HUES48 (cell line): ENCODE data around the gene GRID1.

ENCODE experiments used
- H3K27ac ChIP-seq: one replicate; pipeline ENCODE4 v1.7.0; 2013; ENCODE audit warnings: low read depth, low read length, inconsistent platforms
- H3K27me3 ChIP-seq: 2 replicates; pipeline ENCODE4 v1.6.1; 2013; ENCODE audit warnings: mild to moderate bottlenecking, low read length; ENCODE audit not compliant: control insufficient read depth, insufficient read depth
- H3K36me3 ChIP-seq: 2 replicates; pipeline ENCODE4 v1.6.1; 2013; ENCODE audit warnings: low read length; ENCODE audit not compliant: control insufficient read depth, insufficient read depth
- H3K4me1 ChIP-seq: 2 replicates; pipeline ENCODE4 v1.6.1; 2013; ENCODE audit warnings: mild to moderate bottlenecking, low read length; ENCODE audit not compliant: control insufficient read depth, insufficient read depth
- H3K4me3 ChIP-seq: 2 replicates; pipeline ENCODE4 v1.5.1; 2013; ENCODE audit warnings: mild to moderate bottlenecking, low read depth, low read length
- H3K9ac ChIP-seq: 2 replicates; pipeline ENCODE4 v1.6.1; 2013; ENCODE audit warnings: mild to moderate bottlenecking, low read depth, low read length, moderate library complexity
- H3K9me3 ChIP-seq: 2 replicates; pipeline ENCODE4 v1.6.1; 2013; ENCODE audit warnings: low read length; ENCODE audit not compliant: control insufficient read depth, insufficient read depth

GRID1 gene

DNA sequence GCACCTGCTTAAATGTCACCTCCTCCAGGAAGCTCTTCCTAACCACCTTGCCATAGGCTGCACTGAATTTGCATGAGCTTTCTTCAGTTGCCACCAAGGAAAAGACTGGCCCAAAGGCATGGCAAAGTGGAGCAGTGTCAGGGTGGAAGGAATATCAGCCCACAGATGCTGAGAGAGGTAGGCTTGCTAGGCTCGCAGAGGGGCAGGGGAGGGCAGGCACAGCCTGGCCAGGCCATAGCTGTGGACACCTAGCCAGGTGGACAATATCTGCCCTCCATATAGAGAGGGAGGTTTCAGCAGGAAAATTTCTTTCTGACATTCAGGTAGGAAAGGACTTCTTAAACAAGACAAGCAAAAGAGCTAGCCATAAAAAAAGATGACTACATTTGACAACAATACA is 166.3 kb downstream of the GRID1 start:
- no peak overlapping the region for H3K27ac ChIP-seq
- no peak overlapping the region for H3K9ac ChIP-seq
- no peaks in the 10 kb centered on the region for H3K27me3 ChIP-seq
- H3K4me1 ChIP-seq = no peaks in the 10 kb centered on the region
- no peaks in the 10 kb centered on the region for H3K36me3 ChIP-seq
- H3K4me3 ChIP-seq = no peak overlapping the region
- no peaks in the 10 kb centered on the region for H3K9me3 ChIP-seq

DNA sequence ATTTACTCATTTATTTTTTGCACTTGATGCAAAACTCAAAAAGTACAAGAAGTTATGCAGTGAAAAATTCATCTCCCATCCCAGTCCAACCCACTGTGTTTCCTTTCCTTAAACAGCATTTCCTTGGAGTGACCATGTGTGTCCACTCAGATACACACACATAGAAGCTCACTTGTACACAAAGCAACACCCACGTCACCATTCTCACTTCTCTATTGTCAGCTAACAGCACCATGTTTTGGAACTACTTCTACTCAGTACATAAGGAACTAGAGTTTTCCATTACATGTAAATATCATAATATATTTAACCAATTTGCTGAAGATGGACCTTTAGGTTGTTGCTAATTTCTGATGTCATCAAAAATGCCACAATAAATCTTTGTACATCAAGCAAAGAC is 167.6 kb downstream of the GRID1 start:
- no peaks in the 10 kb centered on the region for H3K4me1 ChIP-seq

DNA sequence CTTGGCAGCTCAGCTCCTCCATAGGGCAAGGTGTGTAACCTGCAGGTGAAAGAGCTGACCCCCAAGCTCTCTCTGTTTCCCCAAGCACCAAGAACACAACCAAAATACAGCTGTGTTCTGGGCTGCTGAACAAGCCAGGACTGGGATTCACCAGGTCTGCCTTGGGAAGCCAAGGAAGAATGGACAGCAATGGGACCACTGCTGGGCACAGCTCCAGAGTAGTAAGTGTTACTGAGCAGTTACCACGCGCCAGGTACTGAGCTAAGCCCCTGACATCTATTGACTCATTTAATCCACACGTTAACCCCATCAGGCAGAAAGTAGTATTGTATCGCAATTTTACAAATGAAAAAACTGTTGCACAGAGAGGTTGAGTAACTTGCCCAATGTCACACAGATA is 168.3 kb downstream of the GRID1 start:
- H3K36me3 ChIP-seq = no peaks in the 10 kb centered on the region
- no peak overlapping the region for H3K27ac ChIP-seq
- H3K9me3 ChIP-seq = no peaks in the 10 kb centered on the region
- H3K9ac ChIP-seq = no peak overlapping the region
- no peaks in the 10 kb centered on the region for H3K4me1 ChIP-seq
- no peaks in the 10 kb centered on the region for H3K27me3 ChIP-seq
- no peak overlapping the region for H3K4me3 ChIP-seq

More for the DNA sequence above, 167.6 kb downstream of the GRID1 start:
- Histone ChIP-seq H3K27ac (no peak overlapping the region), H3K9me3 (no peaks in the 10 kb centered on the region), H3K4me3 (no peak overlapping the region), H3K36me3 (no peaks in the 10 kb centered on the region), H3K9ac (no peak overlapping the region), H3K27me3 (no peaks in the 10 kb centered on the region)

DNA sequence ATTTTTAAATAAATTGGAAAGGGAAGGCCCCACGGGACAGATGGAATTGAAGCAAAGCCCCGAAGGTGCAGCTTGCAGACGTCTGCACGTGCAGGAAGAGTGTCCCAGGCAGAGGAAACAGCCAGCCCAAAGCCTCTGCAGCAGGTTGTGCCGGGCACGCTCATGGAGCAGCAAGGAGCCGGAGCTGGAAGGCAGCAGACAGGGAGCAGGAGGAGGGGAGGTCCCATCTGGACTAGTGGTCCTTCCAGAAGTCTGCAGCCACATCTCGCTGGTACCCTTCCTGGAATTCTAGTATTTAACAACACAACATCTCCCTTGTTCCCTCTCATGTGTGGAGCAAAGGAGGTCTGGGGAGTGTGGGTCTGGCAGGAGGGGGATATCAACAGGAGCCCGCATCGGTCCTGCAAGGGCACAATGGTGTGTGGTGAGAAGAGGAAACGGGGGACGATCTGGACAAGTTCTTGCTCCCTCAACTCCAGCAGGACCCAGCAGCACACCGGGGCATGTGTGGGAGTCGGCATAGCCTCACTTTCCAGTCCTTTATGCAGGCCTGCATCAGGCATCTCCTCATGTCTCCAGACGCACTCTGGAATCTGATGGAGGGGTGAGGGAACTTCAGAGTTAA is 169.3 kb downstream of the GRID1 start:
- H3K4me1 ChIP-seq = no peaks in the 10 kb centered on the region
- no peak overlapping the region for H3K4me3 ChIP-seq
- H3K27ac ChIP-seq = no peak overlapping the region
- no peak overlapping the region for H3K9ac ChIP-seq
- H3K36me3 ChIP-seq = no peaks in the 10 kb centered on the region
- H3K27me3 ChIP-seq = no peaks in the 10 kb centered on the region
- no peaks in the 10 kb centered on the region for H3K9me3 ChIP-seq

DNA sequence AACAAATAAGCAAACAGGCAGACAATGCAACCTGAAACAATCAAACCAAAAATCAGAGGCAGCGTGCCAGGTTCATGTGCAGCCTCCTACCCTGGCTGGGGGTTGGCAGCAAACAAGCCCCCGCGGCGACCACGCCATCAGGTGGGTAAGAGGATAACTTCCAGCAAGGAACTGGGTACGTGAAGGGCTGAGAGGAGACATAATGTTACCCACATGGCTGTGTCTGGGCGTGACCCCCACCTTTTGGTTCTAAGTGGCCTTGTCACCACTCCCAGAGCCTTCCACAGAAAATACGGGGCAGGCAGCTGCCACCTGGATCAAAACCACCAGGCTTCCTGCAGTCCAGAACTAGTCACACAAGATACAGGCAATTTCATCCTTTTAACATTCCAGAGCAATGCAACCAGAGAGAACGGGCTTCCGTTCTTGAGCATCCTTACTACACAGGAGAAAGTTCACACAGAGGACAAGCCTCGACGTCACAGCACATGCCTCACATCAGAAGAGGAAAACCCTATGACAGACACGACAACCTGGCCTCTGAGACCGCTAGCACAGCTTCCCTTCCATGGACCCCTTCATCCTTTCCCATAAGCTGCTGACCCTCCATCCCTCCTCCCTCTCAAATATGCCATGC is 171.0 kb downstream of the GRID1 start:
- no peak overlapping the region for H3K27ac ChIP-seq
- no peaks in the 10 kb centered on the region for H3K36me3 ChIP-seq
- no peaks in the 10 kb centered on the region for H3K27me3 ChIP-seq
- H3K4me3 ChIP-seq = no peak overlapping the region
- H3K9ac ChIP-seq = no peak overlapping the region
- no peaks in the 10 kb centered on the region for H3K9me3 ChIP-seq
- no peaks in the 10 kb centered on the region for H3K4me1 ChIP-seq

DNA sequence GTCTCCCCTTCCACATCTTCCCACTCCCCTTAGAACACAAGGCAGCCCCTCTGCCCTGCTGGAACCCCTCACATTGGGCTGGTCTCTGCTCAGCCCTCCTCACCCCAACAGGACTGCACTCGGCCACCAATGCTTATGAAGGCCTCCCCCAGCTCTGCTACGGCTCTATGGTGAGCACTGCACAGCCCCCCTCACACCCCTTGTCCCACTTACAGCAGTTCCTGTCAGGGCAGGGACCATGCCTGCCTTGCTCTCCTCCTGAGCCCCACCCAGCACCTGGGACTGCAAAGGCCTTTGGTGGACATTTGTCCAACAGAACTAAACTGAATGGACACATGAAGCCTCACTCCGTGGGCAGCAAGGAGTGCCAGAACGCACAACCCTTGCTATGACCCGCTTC is 171.9 kb downstream of the GRID1 start:
- H3K27ac ChIP-seq = no peak overlapping the region
- no peaks in the 10 kb centered on the region for H3K27me3 ChIP-seq
- no peaks in the 10 kb centered on the region for H3K9me3 ChIP-seq
- H3K4me1 ChIP-seq = no peaks in the 10 kb centered on the region
- H3K4me3 ChIP-seq = no peak overlapping the region
- no peak overlapping the region for H3K9ac ChIP-seq
- no peaks in the 10 kb centered on the region for H3K36me3 ChIP-seq

DNA sequence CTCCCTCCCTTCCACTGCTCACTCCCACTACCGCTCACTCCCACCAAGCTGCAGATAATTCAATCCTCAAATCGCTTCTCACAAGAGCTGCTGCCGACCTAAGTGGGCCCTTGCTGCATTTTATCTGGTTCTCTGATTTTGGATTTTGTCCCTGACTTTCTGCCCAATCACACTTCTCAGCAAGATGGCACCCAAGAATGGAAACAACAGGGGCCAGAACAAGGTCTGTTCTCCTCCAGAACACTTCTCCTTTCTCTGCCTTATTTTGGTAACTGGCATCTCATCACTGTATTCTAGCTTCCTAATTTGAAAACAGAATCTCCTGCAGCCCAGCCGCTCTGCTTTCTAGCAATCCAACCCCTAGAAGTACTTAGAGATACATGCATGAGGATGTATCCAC is 172.8 kb downstream of the GRID1 start:
- Histone ChIP-seq H3K4me1 (no peaks in the 10 kb centered on the region), H3K27ac (no peak overlapping the region), H3K9me3 (no peaks in the 10 kb centered on the region), H3K9ac (no peak overlapping the region), H3K36me3 (no peaks in the 10 kb centered on the region), H3K4me3 (no peak overlapping the region), H3K27me3 (no peaks in the 10 kb centered on the region)

DNA sequence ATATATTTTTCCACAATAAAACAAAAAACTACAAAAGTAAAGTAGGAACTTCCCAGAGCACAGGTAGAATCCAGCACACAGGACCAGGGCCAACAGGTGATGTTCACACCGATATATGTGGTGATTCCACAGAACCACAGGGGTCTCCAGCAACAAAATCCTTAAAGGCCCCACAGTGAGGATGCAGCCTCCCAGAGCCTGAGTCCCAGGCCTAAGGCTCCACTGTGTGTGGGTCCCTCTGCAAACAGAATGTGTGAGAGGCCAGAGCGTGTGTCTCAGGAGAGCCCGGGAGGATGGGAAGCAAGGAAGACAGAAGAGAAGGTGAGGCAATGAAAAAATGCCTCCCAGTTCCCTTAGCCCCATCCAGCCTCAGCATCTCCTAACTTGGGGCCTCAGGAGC is 173.9 kb downstream of the GRID1 start:
- Histone ChIP-seq H3K4me1 (no peaks in the 10 kb centered on the region), H3K27ac (no peak overlapping the region), H3K4me3 (no peak overlapping the region), H3K9ac (no peak overlapping the region), H3K27me3 (no peaks in the 10 kb centered on the region), H3K9me3 (no peaks in the 10 kb centered on the region), H3K36me3 (no peaks in the 10 kb centered on the region)

DNA sequence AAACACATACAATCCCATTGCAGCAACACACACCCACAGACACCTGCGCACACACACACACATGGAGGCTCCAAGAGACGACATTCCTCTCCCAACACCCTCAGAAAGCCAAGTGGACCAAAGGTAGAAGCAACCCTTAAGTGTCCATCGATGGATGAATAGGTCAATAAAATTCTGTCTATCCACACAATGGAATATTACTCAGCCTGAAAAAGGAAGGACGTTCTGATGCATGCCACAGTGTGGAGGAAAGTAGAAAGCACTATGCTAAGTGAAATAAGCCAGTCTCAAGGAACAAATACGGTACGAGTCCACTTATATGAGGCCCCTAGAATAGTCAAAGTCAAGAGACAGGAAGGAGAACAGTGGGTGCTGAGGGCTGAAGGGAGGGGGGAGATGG is 174.4 kb downstream of the GRID1 start:
- no peak overlapping the region for H3K27ac ChIP-seq
- H3K4me3 ChIP-seq = no peak overlapping the region
- H3K9ac ChIP-seq = no peak overlapping the region
- H3K36me3 ChIP-seq = no peaks in the 10 kb centered on the region
- no peaks in the 10 kb centered on the region for H3K9me3 ChIP-seq
- H3K4me1 ChIP-seq = no peaks in the 10 kb centered on the region
- no peaks in the 10 kb centered on the region for H3K27me3 ChIP-seq

DNA sequence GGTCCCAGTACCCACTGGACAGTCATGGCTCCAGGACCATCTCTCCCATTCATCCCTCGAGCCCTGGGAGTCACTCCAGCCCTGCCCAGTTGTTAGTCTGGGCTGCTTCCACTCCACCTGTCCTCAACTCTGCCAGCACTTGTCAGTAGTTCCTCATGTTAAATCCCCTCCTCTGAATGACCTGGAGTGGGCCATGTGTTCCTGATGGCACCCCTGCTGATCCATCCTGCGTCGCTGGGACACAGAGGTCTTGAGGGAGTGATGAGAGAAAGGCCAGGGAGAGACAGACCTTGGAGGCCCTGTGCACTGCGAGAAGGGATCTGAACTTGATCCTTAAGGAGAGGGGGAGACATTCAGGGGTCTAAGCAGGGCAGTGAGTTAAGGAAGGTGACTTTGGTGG is 174.9 kb downstream of the GRID1 start:
- H3K4me3 ChIP-seq = no peak overlapping the region
- H3K4me1 ChIP-seq = no peaks in the 10 kb centered on the region
- H3K27me3 ChIP-seq = no peaks in the 10 kb centered on the region
- H3K9ac ChIP-seq = no peak overlapping the region
- no peaks in the 10 kb centered on the region for H3K36me3 ChIP-seq
- H3K27ac ChIP-seq = no peak overlapping the region
- H3K9me3 ChIP-seq = no peaks in the 10 kb centered on the region

DNA sequence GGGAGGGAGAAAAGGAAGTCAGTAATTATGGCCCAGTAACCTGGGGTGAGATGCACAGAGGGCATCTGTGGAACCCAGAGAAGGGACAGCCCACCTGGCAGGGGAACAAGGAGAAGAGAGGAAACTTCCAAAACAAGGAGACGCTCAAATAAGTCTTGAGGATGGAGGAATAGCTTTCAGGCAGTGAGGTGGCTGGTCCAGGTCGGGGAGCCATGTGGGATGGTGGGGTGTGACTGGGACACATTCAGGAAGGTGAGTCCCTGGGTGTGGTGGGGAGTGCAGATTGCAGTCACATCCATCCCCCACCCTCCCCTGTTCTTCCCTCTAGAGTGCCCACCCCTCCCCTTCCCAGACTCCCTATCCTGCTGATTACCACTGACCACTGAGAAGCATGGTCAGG is 175.4 kb downstream of the GRID1 start:
- no peaks in the 10 kb centered on the region for H3K27me3 ChIP-seq
- no peaks in the 10 kb centered on the region for H3K36me3 ChIP-seq
- H3K4me3 ChIP-seq = no peak overlapping the region
- H3K9ac ChIP-seq = no peak overlapping the region
- H3K27ac ChIP-seq = no peak overlapping the region
- H3K9me3 ChIP-seq = no peaks in the 10 kb centered on the region
- H3K4me1 ChIP-seq = no peaks in the 10 kb centered on the region
